IMR-90 (cell line): ENCODE data around the gene GRPEL2. TPM values are rescaled to one million over a fixed set of nuclear protein-coding genes. Genes with fewer than 3 reads are reported as not detected.

Source experiments
- ATAC-seq: fragments of 200-7000 bp; cut with Tn5 transposase; 2 replicates; pipeline ENCODE4 v1.9.1; 2020; ENCODE audit warnings: low read depth, mild to moderate bottlenecking, moderate library complexity
- BruUV-seq: library from RNA; stranded (reverse); fragments of 400-500 nt; replicated peaks from 2 replicates; lab custom pipeline; 2021; lab: Mats Ljungman, UMichigan
- CTCF ChIA-PET: fragments of 300-600 bp; formaldehyde crosslinking; extraction: SDS; loops from one replicate; lab custom pipeline; 2021; ENCODE audit warnings: antibody characterized with exemption; lab: Yijun Ruan, JAX
- POLR2A ChIA-PET: fragments of 300-600 bp; sonication (Branson Sonifier 250); formaldehyde crosslinking; loops from one replicate; lab custom pipeline; 2022; ENCODE audit warnings: antibody characterized with exemption; ENCODE audit not compliant: unreplicated experiment; lab: Charles Lee
- DNase-seq: peaks from one replicate; pipeline ENCODE4 v3.0.0; 2013
- H2AFZ ChIP-seq: replicated peaks from 2 replicates; pipeline ENCODE3; 2013; ENCODE audit warnings: low read length, mild to moderate bottlenecking; ENCODE audit not compliant: poor library complexity
- H2AK5ac ChIP-seq: 2 replicates; pipeline ENCODE4 v1.6.1; 2013; ENCODE audit warnings: low read depth, low read length, inconsistent platforms
- H2AK9ac ChIP-seq: replicated peaks from 2 replicates; pipeline ENCODE3; 2013; ENCODE audit warnings: mild to moderate bottlenecking, low read depth, low read length, moderate library complexity; ENCODE audit not compliant: poor library complexity
- H2BK120ac ChIP-seq: 2 replicates; pipeline ENCODE4 v1.6.1; 2013; ENCODE audit warnings: low read depth, low read length, inconsistent platforms
- H2BK15ac ChIP-seq: 3 replicates; pipeline ENCODE4 v1.6.1; 2013; ENCODE audit warnings: low read depth, low read length, inconsistent platforms
- H2BK20ac ChIP-seq: 2 replicates; pipeline ENCODE4 v1.6.1; 2013; ENCODE audit warnings: low read depth, mild to moderate bottlenecking, inconsistent platforms, low read length, moderate library complexity
- H2BK5ac ChIP-seq: 2 replicates; pipeline ENCODE4 v1.6.1; 2013; ENCODE audit warnings: mild to moderate bottlenecking, low read depth, low read length, inconsistent platforms; ENCODE audit not compliant: poor library complexity, severe bottlenecking
- H3K14ac ChIP-seq: replicated peaks from 2 replicates; pipeline ENCODE4 v1.6.1; 2013; ENCODE audit warnings: low read depth, low read length, inconsistent platforms
- H3K18ac ChIP-seq: 2 replicates; pipeline ENCODE4 v1.6.1; 2013; ENCODE audit warnings: low read depth, low read length, control low read depth
- H3K23ac ChIP-seq: 2 replicates; pipeline ENCODE4 v1.6.1; 2013; ENCODE audit warnings: low read depth, low read length, inconsistent platforms
- H3K27ac ChIP-seq: 2 replicates; pipeline ENCODE4 v1.5.1; 2013; ENCODE audit warnings: mild to moderate bottlenecking, control low read depth, low read length; ENCODE audit not compliant: insufficient read depth
- H3K27me3 ChIP-seq: 2 replicates; pipeline ENCODE4 v1.6.1; 2013; ENCODE audit warnings: low read length; ENCODE audit not compliant: control insufficient read depth, insufficient read depth
- H3K36me3 ChIP-seq: 2 replicates; pipeline ENCODE4 v1.6.1; 2013; ENCODE audit warnings: low read length, mixed read lengths; ENCODE audit not compliant: control insufficient read depth, insufficient read depth
- H3K4ac ChIP-seq: 2 replicates; pipeline ENCODE4 v1.6.1; 2013; ENCODE audit warnings: low read depth, low read length, inconsistent platforms
- H3K4me1 ChIP-seq: 2 replicates; pipeline ENCODE4 v1.6.1; 2013; ENCODE audit warnings: low read length, mixed read lengths; ENCODE audit not compliant: control insufficient read depth, insufficient read depth
- H3K4me2 ChIP-seq: 2 replicates; pipeline ENCODE4 v1.6.1; 2013; ENCODE audit warnings: low read depth, mild to moderate bottlenecking, control low read depth, low read length, moderate library complexity
- H3K4me3 ChIP-seq: 2 replicates; pipeline ENCODE4 v1.5.1; 2013; ENCODE audit warnings: low read depth, mild to moderate bottlenecking, control low read depth, low read length, moderate library complexity; ENCODE audit not compliant: insufficient read depth
- H3K56ac ChIP-seq: 2 replicates; pipeline ENCODE4 v1.6.1; 2013; ENCODE audit warnings: low read length, inconsistent platforms; ENCODE audit not compliant: insufficient read depth; ENCODE audit errors: extremely low read depth
- H3K79me1 ChIP-seq, 2 experiments: 2 replicates each; pipeline ENCODE4 v1.6.1; 2013; ENCODE audit warnings: low read length in 2 of 2, inconsistent platforms in 1 of 2, low read depth in 1 of 2
- H3K9ac ChIP-seq: 2 replicates; pipeline ENCODE4 v1.6.1; 2013; ENCODE audit warnings: low read depth, low read length, control low read depth
- H3K9me1 ChIP-seq: 2 replicates; pipeline ENCODE4 v1.6.1; 2013; ENCODE audit warnings: low read length, inconsistent platforms; ENCODE audit not compliant: insufficient read depth
- H3K9me3 ChIP-seq: 2 replicates; pipeline ENCODE4 v1.6.1; 2013; ENCODE audit warnings: low read length; ENCODE audit not compliant: control insufficient read depth, insufficient read depth
- H4K20me1 ChIP-seq: 2 replicates; pipeline ENCODE4 v1.6.1; 2013; ENCODE audit warnings: low read length, inconsistent platforms; ENCODE audit not compliant: insufficient read depth
- H4K5ac ChIP-seq: 2 replicates; pipeline ENCODE4 v1.6.1; 2013; ENCODE audit warnings: mild to moderate bottlenecking, low read depth, low read length, control low read depth
- H4K8ac ChIP-seq, 2 experiments: 2 replicates each; pipeline ENCODE4 v1.6.1; 2013; ENCODE audit warnings: low read depth in 2 of 2, low read length in 2 of 2, control low read depth in 1 of 2, inconsistent platforms in 1 of 2
- H4K91ac ChIP-seq: 2 replicates; pipeline ENCODE4 v1.6.1; 2013; ENCODE audit warnings: low read depth, low read length, inconsistent platforms; ENCODE audit not compliant: insufficient read depth
- BHLHE40 ChIP-seq: fragments of 150-350 bp; IDR thresholded peaks from 2 replicates; pipeline ENCODE4 v1.6.1; 2016; ENCODE audit warnings: mild to moderate bottlenecking, low read depth, low read length
- CEBPB ChIP-seq: IDR thresholded peaks from 2 replicates; pipeline ENCODE4 v1.6.1; 2012; ENCODE audit warnings: low read depth, low read length, improper control_type of control experiment
- FOS ChIP-seq: fragments of 150-350 bp; IDR thresholded peaks from 2 replicates; pipeline ENCODE4 v1.6.1; 2016; ENCODE audit warnings: low read depth, low read length
- MAFK ChIP-seq: IDR thresholded peaks from 2 replicates; pipeline ENCODE4 v1.6.1; 2012; ENCODE audit warnings: low read depth, low read length, improper control_type of control experiment
- NFE2L2 ChIP-seq: fragments of 150-350 bp; IDR thresholded peaks from 2 replicates; pipeline ENCODE4 v1.6.1; 2016; ENCODE audit warnings: low read depth, mild to moderate bottlenecking, low read length
- POLR2A ChIP-seq: IDR thresholded peaks from 2 replicates; pipeline ENCODE4 v1.6.1; 2012; ENCODE audit warnings: mild to moderate bottlenecking, low read depth, low read length
- RCOR1 ChIP-seq: IDR thresholded peaks from 2 replicates; pipeline ENCODE4 v1.6.1; 2012; ENCODE audit warnings: mild to moderate bottlenecking, low read length, improper control_type of control experiment; ENCODE audit not compliant: insufficient replicate concordance
- SMC3 ChIP-seq: fragments of 150-350 bp; IDR thresholded peaks from 2 replicates; pipeline ENCODE4 v1.6.1; 2016; ENCODE audit warnings: low read depth, mild to moderate bottlenecking, antibody characterized with exemption, low read length, moderate library complexity
- WGBS, 2 experiments: methylation state at CpG; one replicate each; pipeline versions ENCODE4 v1.1.5 to v1.1.7; 2013; ENCODE audit warnings: missing lambda C conversion rate in 2 of 2; ENCODE audit not compliant: insufficient read length in 1 of 2; ENCODE audit errors: extremely low coverage in 2 of 2; 5-methylcytosine and 5-hydroxymethylcytosine counted together
- dilution Hi-C: fragments of 300-500 bp; cut with HindIII; formaldehyde crosslinking; loops from one replicate; pipeline ENCODE4 v1.14.3; 2018; ENCODE audit warnings: low sequenced_read_pairs; ENCODE audit not compliant: unreplicated experiment
- in situ Hi-C: fragments of 300-500 bp; cut with MboI; formaldehyde crosslinking; loops from 3 replicates; pipeline ENCODE4 v1.14.3; 2019; ENCODE audit warnings: low sequenced_read_pairs, inconsistent platforms, mixed read lengths
- intact Hi-C: fragments of 100-400 bp; cut with micrococcal nuclease; formaldehyde crosslinking; loops from 2 replicates; pipeline ENCODE4 v1.10.0; 2022
- polyA plus RNA-seq, 3 experiments: library from polyadenylated mRNA; depleted of rRNA; stranded (reverse); fragments of >200 nt; gene quantifications; 2 replicates each; pipeline ENCODE4 v1.2.3, GENCODE V29; 2012; ENCODE audit warnings: low replicate concordance in 1 of 3
- total RNA-seq: library from RNA; depleted of rRNA; stranded (reverse); fragments of >200 nt; gene quantifications from 2 replicates; pipeline ENCODE4 v1.2.3, GENCODE V29; 2012
- TF ChIP-seq, protein P1 (sequence below): fragments of 150-350 bp; IDR thresholded peaks from 2 replicates; pipeline ENCODE4 v1.6.1; 2016; ENCODE audit warnings: low read depth, mild to moderate bottlenecking, low read length, moderate library complexity, borderline replicate concordance
- TF ChIP-seq, protein P2 (sequence below): fragments of 150-350 bp; IDR thresholded peaks from 2 replicates; pipeline ENCODE4 v1.6.1; 2017; ENCODE audit warnings: mild to moderate bottlenecking, antibody characterized with exemption, low read length, low read depth

The GRPEL2 gene
- total and polyA plus RNA-seq, 2 of the 4 experiments (the other 2 are of a cell fraction) = 6.2 to 18.1 TPM

- no peak overlapping the region; the same call in none of the 2 replicates for H2BK20ac ChIP-seq
- ATAC-seq (no peak), DNase-seq (no peak)
- peak overlapping the region; percentile 19; the same call in 1 of the 2 replicates for H3K4ac ChIP-seq
- peak overlapping the region; percentile 25 for H2BK5ac ChIP-seq
- no peak overlapping the region for H2AK5ac ChIP-seq
- no peaks in the 10 kb centered on the region for H3K36me3 ChIP-seq
- H2AK9ac ChIP-seq = no peak overlapping the region
- TF ChIP-seq CEBPB (no peak), BHLHE40 (no peak), MAFK (no peak), SMC3 (no peak), NFE2L2 (no peak), FOS (no peak), POLR2A (no peak), RCOR1 (no peak)
- TF ChIP-seq, protein P1, sequence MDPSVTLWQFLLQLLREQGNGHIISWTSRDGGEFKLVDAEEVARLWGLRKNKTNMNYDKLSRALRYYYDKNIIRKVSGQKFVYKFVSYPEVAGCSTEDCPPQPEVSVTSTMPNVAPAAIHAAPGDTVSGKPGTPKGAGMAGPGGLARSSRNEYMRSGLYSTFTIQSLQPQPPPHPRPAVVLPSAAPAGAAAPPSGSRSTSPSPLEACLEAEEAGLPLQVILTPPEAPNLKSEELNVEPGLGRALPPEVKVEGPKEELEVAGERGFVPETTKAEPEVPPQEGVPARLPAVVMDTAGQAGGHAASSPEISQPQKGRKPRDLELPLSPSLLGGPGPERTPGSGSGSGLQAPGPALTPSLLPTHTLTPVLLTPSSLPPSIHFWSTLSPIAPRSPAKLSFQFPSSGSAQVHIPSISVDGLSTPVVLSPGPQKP = no peak
- TF ChIP-seq, protein P2, sequence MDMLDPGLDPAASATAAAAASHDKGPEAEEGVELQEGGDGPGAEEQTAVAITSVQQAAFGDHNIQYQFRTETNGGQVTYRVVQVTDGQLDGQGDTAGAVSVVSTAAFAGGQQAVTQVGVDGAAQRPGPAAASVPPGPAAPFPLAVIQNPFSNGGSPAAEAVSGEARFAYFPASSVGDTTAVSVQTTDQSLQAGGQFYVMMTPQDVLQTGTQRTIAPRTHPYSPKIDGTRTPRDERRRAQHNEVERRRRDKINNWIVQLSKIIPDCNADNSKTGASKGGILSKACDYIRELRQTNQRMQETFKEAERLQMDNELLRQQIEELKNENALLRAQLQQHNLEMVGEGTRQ = no peak
- H2BK15ac ChIP-seq = peak overlapping the region; percentile 70; the same call in 1 of the 3 replicates
- BruUV-seq = no TSS peak
- no peak overlapping the region for H3K56ac ChIP-seq
- ChIA-PET CTCF (no interaction called here), POLR2A (no interaction called here)
- no peak overlapping the region for H4K8ac ChIP-seq
- H3K23ac ChIP-seq = 0 out of 2 replicates have a peak overlapping the region, but pooled peaks have one; percentile 36
- H3K27me3 ChIP-seq = no peaks in the 10 kb centered on the region
- H2AFZ ChIP-seq = no peak overlapping the region
- no peaks in the 10 kb centered on the region; the same call in 1 of the 2 replicates for H4K20me1 ChIP-seq
- H3K4me2 ChIP-seq = no peak overlapping the region
- in situ Hi-C loops = loop anchor here (5.0 kb wide), 1 partner anchor 42 kb away; no protein-coding TSS in a partner anchor
- H4K5ac ChIP-seq = no peak overlapping the region
- no peak overlapping the region for H3K4me3 ChIP-seq
- peak overlapping the region; percentile 34; the same call in 1 of the 2 replicates for H3K18ac ChIP-seq
- dilution Hi-C loops = no loop called here
- peaks cover 0 to 11% of the 10 kb centered on the region in 2 experiments; a peak in 1 of 4 replicates for H3K79me1 ChIP-seq
- peaks cover 13% of the 10 kb centered on the region for H3K9me1 ChIP-seq
- no peak overlapping the region for H3K27ac ChIP-seq
- H3K9ac ChIP-seq = no peak overlapping the region
- H3K9me3 ChIP-seq = peaks cover 2% of the 10 kb centered on the region
- H2BK120ac ChIP-seq = no peak overlapping the region
- peaks cover 23% of the 10 kb centered on the region for H3K4me1 ChIP-seq
- intact Hi-C loops = no loop called here
- 73% methylated on average over 2 of the region's 11 CpGs; no CpG with 5 or more reads in 1 of the 2 experiments for WGBS, 2 experiments
- H3K14ac ChIP-seq = no peak overlapping the region
- H4K91ac ChIP-seq = peak overlapping the region; percentile 68; the same call in 1 of the 2 replicates
These were observed 44.5 kb downstream of the GRPEL2 start for GRCh38 chr5:149389552-149390495.
